Measurements from ENCODE around the gene PES1. TPM values are rescaled to one million over a fixed set of nuclear protein-coding genes. Genes with fewer than 3 reads are reported as not detected.

PES1 gene
- total and polyA plus RNA-seq, 2 of the 13 experiments (the other 11 are each of a cell fraction or from before 2014, with no cell fraction given), result 65.1 to 94.7 TPM

GRCh38 chr22:30591191-30591587 lies 521 bp downstream of the PES1 start (continued):
- TF ChIP-seq ZNF318 (CRISPR knock-in tag; IDR thresholded peaks at IDR 0.05), result no peak
- no peak for TF ChIP-seq NR3C1 (CRISPR knock-in tag; IDR thresholded peaks at IDR 0.05)
- TF ChIP-seq ZBTB20 (CRISPR knock-in tag; IDR thresholded peaks at IDR 0.05; ENCODE audit: borderline replicate concordance, low read depth), result no peak
- peak; percentile 34 for TF ChIP-seq ZNF18 (CRISPR knock-in tag; IDR thresholded peaks at IDR 0.05; ENCODE audit: insufficient replicate concordance)
- TF ChIP-seq MAZ (IDR thresholded peaks at IDR 0.05; ENCODE audit: borderline replicate concordance, low read depth, low read length), result no peak
- TF ChIP-seq MAZ (CRISPR knock-in tag; IDR thresholded peaks at IDR 0.05; ENCODE audit: low read depth), result no peak
- 0 out of 2 replicates have a peak, but pooled peaks have one; percentile 19 for TF ChIP-seq ZNF510 (CRISPR knock-in tag; IDR thresholded peaks at IDR 0.05; ENCODE audit: low read depth)
- no peak for TF ChIP-seq KLF15 (CRISPR knock-in tag; IDR thresholded peaks at IDR 0.05; ENCODE audit: borderline replicate concordance)
- TF ChIP-seq ZNF607 (CRISPR knock-in tag; IDR thresholded peaks at IDR 0.05; ENCODE audit: borderline replicate concordance), result no peak
- TF ChIP-seq CC2D1A (CRISPR knock-in tag; IDR thresholded peaks at IDR 0.05), result no peak
- TF ChIP-seq ARID3A (IDR thresholded peaks at IDR 0.05; ENCODE audit: low read depth, low read length), result no peak
- no peak for TF ChIP-seq ZNF431 (CRISPR knock-in tag; IDR thresholded peaks at IDR 0.05; ENCODE audit: borderline replicate concordance, low read depth)
- TF ChIP-seq ZSCAN22 (CRISPR knock-in tag; IDR thresholded peaks at IDR 0.05), result no peak
- TF ChIP-seq ATF6 (CRISPR knock-in tag; conservative IDR thresholded peaks at IDR 0.05), result no peak
- TF ChIP-seq HMG20B (CRISPR knock-in tag; conservative IDR thresholded peaks at IDR 0.05), result no peak

All from HepG2 (cell line).